NCI-H2107 (cell line): ENCODE data around the gene OR1I1.

Experiments used
- DNase-seq: peaks from one replicate; lab custom pipeline; 2025; lab: John Stamatoyannopoulos, UW

Gene OR1I1

DNA sequence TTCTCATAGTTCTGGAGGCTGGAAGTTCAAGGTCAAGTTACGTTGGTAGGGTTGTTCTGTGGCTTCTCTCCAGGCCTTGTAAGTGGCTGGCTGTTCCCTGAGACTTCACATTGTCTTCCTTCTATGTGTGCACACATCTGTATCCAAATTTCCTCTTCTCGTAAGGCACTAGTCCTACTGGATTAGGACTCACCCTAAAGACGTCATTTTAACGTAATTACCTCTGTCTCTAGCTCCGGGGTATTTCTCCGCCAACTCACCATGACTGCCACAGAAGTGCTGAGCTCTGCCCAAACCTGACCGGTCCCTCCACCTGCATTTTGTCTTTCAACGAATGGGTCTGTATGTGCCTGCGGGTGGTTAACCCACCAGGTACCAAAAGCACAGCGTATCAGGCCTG lies 16.4 kb downstream of the OR1I1 start:
- no peak for DNase-seq

DNA sequence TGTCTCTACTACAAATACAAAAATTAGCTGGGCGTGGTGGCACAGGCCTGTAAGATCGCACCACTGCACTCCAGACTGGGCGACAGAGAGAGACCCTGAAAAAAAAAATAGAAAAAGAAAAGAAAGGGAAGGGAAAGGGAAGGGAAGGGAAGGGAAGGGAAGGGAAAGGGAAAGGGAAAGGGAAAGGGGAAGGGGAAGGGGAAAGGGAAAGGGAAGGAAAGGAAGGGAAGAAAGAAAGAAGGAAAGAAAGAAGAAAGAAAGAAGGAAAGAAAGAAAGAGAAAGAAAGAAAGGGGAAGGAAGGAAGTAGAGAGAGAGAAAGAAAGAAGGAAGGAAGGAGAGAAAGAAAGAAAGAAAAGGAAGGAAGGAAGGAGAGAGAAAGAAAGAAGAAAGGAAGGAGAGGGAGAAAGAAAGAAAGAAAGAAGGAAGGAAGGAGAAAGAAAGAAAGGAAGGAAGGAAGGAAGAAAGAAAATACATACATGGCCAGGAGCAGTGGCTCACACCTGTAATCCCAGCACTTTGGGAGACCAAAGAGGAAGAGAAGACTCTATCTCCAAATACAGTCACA lies 17.1 kb downstream of the OR1I1 start:
- no peak for DNase-seq

DNA sequence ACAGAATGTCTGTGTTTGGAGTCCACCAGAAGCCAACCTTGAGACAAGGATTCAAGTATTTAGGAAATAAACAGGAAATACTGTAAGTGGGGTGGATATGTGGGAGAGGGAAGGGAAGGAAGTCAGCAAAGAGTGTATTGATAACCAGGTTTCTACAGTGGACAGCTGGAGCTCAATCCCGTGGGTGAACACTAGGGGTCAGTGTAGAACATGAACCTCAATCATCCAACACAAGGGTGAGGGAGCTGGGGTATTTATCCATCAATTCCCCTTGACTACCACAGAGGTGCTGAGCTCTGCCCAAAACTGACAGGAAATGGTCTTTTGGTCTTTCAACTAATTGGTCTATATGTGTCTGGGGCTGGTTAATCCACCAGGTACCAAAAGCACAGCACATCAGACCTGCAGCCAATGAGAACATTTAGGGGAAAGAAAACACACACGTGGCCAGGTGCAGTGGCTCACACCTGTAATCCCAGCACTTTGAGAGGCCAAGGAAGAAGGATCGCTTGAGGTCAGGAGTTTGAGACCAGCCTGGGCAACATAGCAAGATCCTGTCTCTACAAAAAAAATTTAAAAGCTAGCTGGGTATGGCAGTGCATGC lies 19.6 kb downstream of the OR1I1 start:
- DNase-seq, result no peak

DNA sequence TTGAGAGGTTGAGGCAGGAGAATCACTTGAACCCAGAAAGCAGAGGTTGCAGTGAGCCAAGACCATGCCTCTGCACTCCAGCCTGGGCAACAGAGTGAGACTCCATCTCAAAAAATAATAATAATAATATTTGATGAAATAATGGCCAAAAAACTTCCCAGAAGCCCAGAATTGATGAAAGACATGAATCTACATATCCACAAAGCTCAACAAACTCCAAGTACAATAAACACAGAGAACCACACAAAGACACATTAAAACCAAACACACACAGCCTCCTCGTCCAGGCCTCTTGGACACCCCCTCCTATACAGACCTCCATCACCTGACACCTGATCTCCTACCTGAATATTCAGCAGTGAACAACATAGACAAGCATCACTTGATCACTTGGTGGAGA lies 22.0 kb downstream of the OR1I1 start:
- no peak for DNase-seq

DNA sequence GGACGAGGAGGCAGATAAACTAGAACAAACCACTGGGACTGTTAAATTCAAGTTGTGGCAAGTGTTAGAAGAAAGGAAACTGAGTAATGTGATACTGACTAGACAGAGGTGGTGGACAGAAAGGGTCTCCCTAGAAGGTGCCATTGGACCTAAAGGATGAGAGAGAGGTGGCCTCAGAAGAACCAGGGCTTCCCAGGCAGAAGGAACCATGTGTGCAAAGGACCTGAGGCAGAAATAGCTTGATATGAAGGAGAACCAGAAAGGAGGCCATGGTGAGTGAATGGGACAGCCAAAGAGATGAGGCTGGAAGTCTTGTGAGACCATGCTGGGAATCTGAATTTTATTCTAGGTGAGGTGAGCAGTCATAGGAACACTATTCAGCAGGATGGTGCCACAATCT lies 22.4 kb downstream of the OR1I1 start:
- no peak for DNase-seq

DNA sequence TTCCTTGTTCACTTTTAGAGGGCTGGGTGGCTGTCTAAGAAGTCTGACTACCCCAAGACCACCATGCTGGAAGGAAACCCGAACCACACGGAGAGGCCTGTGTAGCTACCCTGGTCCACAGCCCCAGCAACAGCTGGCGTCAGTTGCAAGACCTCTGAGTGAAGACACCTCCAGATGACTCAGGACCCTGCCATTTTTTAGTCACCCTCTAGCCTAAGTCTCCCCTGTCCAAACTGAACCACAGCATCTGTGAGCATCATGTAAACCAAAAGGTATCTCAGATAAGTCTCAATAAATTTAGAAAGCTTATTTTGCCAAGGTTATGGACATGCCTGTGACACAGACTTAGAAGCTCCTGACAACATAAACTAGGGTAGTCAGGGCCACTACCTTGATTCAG lies 23.0 kb downstream of the OR1I1 start:
- no peak for DNase-seq

DNA sequence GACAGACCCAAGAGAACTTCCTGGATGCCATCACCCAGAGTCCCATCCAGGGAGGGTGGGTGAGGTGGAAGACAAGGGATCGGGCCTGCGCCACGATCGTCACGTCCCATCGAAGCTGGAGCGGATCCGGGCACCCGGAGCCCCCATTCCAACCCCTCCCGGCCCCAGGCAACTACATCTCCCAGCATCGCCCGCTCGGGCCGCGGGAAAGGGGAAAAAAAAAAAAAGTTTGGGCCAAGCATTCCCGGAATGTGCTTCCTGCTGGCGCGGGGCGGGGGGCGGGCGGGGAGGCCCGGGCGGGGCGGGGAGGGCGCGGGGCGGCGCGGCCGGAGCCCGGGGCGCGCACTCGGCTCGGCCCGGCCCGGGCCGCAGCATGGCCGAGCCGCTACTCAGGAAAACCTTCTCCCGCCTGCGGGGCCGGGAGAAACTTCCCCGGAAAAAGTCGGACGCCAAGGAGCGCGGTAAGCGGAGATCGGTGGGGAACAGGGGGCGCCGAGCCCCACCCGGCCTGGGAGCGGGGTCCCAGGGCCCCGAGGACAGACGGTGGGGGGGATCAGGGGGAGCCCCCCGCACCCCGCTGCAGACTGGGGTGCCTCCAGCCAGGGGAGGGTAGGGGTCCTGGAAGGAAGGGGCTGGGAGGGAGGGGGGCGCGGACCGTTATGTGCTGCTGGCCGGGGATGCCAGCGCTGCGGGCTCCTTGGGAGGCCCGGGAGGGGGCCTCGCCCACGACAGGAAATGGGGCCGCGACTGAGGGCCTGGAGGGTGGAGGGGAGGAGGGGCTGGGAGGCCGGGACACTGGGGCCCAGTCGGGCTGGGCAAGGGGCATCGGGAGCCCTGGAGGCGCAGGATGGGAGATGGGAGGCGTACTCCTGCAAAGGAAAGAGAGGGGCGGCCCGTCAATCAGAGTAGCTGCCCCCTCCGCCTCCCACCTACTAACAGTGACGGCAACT lies 25.3 kb downstream of the OR1I1 start, which contains the start of gene SYDE1:
TSS of gene SYDE1 (plus strand) at position 341 of the 950 bp plus-strand sequence. CDS start at position 374, 33 bp downstream.
- no peak for DNase-seq

DNA sequence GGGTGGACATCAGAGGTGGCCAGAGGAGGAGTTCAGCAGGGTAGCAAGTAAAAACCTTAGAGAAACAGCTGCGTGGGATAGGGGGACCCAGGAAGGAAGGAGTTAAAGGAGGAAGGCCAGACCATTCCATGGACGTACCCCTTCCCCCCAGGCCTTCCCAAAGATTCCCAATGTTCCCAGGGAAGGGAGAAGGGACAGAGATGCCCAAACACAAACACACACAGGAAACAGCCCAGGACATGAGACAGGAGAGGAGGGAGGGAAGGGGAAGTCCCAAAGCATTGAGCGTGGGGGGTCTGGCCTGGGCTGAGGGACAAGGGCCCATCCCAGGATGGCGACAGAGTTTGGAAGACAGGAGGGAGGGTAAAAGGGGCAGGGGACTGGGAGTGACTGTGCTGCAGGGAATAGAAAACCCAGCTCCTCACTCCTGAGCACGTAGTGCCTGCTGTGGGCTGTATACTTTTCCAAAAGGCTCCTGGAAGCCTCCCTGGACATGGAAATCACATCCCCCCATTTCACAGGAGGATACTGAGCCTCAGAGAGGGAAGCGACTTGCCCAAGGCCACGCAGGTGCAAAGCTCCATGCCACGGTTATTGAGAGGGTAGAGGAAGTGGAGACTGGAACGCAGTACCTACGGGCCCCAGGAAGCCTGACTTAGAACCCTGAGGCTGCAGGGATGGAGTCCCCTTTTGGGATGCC lies 26.3 kb downstream of the OR1I1 start:
- DNase-seq, result no peak

DNA sequence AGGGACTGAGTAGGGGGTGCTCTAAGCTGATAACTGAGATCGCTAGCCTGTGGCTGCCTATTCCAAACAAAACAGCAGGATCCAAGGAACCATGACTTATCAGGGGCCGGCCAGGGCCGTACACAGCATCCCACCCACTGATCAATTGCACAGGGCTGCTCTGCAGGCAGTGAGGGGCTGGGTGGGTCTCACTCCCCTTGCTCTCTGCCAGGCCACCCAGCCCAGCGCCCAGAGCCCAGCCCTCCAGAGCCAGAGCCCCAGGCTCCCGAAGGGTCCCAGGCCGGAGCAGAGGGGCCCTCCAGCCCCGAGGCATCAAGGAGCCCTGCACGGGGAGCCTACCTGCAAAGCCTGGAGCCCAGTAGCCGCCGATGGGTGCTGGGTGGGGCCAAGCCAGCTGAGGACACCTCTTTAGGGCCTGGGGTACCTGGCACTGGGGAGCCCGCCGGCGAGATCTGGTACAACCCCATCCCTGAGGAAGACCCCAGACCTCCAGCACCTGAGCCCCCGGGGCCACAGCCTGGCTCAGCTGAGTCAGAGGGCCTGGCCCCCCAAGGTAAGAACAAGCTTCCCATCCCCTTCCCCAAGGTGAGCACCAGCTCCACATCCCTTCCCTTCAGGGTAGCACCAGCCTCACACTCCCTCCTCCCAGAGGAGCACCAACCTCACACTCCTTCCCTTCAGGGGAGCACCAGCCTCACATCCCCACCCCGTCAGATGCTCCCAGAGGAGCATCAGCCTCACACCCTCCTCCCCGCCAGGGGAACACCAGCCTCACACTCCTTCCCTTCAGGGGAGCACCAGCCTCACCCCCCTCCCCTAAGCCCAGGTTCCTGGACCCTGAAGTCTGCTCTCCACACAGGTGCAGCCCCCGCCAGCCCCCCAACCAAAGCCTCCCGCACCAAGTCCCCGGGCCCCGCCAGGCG lies 27.1 kb downstream of the OR1I1 start:
- no peak for DNase-seq

DNA sequence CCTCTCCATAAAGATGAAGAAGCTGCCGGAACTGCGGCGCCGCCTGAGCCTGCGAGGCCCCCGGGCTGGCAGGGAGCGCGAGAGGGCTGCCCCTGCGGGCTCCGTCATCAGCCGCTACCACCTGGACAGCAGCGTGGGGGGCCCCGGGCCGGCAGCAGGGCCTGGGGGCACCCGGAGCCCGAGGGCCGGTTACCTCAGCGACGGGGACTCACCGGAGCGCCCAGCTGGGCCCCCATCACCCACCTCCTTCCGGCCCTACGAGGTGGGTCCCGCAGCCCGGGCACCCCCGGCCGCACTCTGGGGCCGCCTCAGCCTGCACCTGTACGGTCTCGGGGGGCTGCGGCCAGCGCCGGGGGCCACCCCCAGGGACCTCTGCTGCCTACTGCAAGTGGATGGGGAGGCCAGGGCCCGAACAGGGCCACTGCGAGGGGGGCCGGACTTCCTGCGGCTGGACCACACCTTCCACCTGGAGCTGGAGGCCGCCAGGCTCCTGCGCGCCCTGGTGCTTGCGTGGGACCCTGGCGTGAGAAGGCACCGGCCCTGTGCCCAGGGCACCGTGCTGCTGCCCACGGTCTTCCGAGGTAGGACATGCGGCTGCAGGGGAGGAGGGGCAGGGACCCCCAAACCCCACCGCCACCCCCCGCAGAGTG lies 27.9 kb downstream of the OR1I1 start:
- no peak for DNase-seq

DNA sequence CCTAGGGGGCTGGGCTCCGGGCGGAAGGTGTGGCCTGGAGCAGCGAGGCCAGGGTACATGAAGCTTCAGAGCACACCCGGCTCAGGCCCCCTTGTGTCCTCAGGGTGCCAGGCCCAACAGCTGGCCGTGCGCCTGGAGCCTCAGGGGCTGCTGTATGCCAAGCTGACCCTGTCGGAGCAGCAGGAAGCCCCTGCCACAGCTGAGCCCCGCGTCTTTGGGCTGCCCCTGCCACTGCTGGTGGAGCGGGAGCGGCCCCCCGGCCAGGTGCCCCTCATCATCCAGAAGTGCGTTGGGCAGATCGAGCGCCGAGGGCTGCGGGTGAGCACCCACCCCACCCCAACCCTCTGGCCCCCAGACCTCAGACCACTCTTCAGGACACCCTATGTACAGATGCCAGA lies 28.4 kb downstream of the OR1I1 start:
- no peak for DNase-seq

DNA sequence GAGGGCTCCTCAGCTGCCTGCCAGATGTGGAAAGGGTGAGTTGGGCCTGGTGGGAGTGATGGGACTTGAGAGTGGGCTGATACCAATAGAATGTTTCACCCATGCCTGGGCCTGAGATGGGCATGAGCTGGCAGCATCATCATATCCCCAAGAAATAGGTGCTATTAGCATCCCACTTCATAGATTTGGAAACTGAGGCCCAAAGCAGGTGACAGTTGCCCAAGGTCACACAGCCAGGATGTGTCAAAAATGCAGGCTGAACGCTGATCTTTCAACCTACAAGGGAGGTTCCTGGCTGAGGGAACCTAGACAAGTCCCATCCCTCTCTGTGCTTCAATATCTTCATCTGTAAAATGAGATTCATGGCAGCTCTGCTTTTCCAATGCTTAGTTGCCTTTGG lies 29.7 kb downstream of the OR1I1 start:
- DNase-seq, result no peak

DNA sequence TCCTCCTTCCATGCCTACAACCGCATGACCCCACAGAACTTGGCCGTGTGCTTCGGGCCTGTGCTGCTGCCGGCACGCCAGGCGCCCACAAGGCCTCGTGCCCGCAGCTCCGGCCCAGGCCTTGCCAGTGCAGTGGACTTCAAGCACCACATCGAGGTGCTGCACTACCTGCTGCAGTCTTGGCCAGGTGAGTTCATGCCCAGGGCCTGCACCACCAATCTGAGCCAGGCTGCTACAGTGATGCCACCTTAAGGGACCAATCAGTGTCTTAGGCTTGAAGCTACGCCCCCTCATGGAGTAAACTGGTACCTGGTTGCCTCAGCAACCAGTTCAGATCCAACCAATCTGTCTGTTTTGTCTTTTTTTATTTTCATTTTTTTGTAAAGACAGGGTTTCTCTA lies 30.4 kb downstream of the OR1I1 start:
- no peak for DNase-seq

DNA sequence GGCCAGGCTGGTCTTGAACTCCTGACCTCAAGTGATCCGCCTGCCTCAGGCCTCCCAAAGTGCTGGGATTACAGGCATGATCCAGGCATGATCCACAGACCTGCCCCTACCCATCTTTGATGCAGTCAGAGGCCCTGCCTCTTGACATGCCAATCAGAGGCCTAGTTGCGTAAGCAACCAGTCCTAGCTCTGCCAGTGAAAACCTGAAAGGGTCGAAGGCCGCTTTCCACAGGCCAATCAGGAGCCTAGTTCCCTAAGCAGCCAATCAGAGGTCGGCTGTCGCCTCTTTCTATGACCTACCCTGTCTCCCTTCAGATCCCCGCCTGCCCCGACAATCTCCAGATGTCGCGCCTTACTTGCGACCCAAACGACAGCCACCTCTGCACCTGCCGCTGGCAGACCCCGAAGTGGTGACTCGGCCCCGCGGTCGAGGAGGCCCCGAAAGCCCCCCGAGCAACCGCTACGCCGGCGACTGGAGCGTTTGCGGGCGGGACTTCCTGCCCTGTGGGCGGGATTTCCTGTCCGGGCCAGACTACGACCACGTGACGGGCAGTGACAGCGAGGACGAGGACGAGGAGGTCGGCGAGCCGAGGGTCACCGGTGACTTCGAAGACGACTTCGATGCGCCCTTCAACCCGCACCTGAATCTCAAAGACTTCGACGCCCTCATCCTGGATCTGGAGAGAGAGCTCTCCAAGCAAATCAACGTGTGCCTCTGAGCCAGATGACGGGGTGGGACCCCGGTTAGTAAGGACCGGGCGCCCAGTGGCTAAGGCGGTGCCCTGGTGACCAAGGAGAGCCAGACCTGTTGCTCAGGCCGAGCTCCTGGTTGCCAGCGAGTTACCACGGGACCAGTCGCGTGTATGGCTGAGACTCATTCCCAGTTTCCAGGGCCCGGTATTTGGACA lies 31.5 kb downstream of the OR1I1 start:
- no peak for DNase-seq

DNA sequence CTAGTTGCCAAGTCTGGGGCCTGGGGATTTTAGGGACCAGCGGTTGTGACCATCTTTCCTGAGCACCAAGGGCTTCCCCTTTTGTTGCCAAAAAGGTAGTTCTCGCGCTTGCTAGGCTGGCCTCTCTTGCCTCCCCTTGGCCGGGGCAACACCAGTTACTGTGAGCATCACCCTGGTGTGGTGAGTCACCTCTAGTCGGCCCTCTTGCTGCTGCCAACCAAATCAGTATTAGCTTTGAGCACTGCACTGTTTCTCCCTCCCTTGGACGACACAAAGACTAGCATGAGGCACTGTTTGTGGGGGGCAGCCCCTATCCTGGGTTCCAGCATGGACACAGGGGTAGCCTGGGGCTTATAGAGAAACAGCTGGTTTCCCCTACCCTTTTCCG lies 32.1 kb downstream of the OR1I1 start:
- no peak for DNase-seq

DNA sequence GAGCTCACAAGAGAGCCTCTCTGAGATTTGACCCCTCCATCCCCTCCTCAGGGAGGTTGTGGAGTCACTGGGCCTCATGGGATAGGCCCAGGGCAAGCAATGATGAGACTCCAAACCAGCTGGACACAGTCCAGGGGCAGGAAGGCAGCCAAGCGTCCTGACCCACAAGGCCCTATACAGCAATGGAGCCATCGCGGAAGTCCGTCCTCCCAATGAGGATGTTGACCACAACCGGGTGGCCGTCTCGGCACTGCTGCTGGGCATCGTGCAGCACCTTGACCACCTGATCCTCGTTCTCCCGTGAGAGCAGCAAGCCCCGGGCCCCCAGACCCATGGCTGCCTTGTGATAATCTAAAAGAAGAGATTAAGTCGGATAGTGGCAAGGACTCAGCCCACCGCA lies 33.1 kb downstream of the OR1I1 start:
- no peak for DNase-seq

DNA sequence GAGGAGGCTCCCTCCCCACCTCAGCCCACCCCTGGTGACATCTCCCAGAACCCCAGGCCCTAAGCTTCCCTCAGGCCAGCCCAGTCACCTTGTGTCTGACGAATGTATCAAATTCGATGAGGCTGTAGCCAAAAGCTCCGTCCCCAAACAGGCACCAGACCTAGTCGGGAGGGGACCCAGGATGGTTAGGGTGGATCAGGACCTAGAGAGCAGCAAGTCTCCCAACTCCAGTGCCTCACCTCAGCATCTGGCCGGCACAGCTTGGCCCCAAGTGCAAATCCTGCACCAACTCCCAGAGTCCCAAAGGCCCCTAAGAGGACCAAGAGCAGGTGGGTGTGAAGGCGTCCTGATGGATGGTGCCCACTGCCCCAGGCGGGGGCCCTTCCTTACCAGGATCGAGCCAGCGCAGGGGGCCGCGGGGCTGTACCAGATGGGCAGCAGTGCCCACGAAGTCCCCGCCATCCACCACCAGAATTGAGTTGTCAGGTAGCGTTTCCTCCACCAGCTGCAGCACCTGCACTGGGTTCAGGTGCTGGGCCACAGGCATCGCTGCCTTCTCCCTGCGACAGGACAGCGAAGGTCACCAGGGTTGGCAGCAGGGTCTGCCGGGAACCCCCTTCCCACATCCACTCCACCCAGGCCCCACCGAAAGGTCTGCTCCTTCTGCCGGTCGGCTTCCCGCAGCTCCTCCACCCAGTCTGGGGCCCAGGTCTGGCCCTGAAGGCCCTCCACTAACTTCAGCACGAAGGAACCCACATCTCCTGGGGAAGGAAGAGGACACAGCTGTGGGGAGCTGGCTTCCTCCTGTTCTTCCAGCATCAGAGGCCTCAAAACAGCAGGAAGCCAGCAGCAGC lies 34.0 kb downstream of the OR1I1 start:
- no peak for DNase-seq

DNA sequence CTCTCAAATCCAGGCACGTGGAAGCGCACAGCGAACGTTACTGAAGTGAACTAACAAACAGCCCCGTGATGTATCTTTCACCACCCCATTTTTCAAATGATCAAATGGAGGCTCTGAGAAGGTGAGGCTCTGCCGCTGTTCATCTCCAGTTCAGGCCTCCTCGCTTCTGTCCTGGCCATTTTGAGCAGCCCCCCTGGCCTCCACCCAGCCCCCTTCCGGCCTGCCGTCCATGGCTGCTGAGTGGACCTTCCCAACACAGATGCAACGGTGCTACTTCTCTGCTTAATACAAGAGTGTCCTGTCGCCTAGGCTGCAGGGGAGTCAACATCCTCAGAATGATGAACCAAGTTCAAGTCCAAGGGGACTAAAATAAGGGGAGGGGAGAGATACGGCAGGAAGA lies 34.8 kb downstream of the OR1I1 start:
- no peak for DNase-seq

DNA sequence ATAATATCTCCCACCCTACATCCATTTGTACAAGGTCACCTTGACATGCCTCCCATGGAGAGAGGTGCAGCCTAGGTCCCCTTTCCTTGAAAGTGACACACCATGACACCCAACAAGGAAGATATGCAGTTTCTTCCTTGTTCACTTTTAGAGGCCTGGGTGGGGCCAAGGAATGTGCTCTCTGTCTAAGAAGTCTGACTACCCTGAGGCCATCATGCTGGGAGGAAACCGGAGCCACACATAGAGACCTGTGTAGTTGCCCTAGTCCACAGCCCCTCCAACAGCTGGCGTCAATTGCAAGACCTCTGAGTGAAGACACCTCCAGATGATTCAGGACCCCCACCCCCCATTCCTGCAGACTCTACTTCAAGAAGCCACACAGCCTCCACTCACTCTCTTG lies 36.2 kb downstream of the OR1I1 start:
- no peak for DNase-seq
